ENCODE data around the gene PUSL1.

PUSL1 gene

DNA sequence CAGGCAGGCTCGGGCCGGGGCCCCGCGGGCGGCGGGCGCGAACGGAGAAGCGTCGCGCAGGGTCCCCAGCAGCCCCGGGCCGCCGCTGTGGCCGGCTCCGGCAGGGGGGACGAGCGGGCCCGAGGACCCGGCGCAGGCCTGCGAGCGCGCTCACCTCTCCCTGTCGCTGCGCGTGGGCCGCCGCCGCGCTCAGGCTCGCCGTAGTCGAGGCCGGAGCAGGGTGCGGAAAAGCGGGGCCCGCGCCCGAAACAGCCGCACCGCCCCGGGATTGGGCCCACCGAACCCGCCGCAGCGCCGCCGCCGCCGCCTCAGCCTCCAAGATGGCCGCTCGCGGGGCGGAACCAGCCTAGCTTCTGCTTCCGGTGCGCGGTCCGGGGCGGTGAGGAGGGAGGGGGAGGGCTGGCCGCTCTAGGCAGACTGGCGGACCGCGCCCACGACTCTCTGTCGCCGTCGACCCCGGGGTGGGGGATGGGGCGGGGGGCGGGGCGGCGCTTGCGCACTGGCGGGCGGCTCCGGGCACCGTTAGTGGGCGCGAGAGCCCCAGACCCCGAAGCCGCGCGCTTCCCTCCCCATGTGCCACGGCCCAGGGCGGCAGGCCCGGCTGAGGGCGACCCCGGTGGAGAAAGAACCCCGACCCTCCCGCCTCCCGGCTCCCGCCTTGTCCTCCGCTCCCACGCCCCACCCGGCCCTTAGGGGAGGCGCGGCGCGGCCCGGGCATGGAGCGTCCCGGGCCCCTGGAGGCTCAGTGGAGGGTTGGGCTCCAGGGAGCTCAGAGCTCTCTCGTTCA is 34.7 kb upstream of the PUSL1 start, which contains the start of gene UBE2J2 (continued):
- TF ChIP-seq ZNF132 (tag by site-specific recombination; IDR thresholded peaks at IDR 0.05; ENCODE audit: borderline replicate concordance), result no peak
- no peak for TF ChIP-seq ZNF521 (tag by site-specific recombination; IDR thresholded peaks at IDR 0.05)
- TF ChIP-seq ZNF777 (tag by site-specific recombination; IDR thresholded peaks at IDR 0.05; ENCODE audit: borderline replicate concordance), result no peak
- no peak for TF ChIP-seq REPIN1 (tag by site-specific recombination; IDR thresholded peaks at IDR 0.05; ENCODE audit: low read depth)
- TF ChIP-seq, protein P1, sequence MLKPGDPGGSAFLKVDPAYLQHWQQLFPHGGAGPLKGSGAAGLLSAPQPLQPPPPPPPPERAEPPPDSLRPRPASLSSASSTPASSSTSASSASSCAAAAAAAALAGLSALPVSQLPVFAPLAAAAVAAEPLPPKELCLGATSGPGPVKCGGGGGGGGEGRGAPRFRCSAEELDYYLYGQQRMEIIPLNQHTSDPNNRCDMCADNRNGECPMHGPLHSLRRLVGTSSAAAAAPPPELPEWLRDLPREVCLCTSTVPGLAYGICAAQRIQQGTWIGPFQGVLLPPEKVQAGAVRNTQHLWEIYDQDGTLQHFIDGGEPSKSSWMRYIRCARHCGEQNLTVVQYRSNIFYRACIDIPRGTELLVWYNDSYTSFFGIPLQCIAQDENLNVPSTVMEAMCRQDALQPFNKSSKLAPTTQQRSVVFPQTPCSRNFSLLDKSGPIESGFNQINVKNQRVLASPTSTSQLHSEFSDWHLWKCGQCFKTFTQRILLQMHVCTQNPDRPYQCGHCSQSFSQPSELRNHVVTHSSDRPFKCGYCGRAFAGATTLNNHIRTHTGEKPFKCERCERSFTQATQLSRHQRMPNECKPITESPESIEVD (tag by site-specific recombination; IDR thresholded peaks at IDR 0.05), result no peak
- no peak for TF ChIP-seq ZNF10 (tag by site-specific recombination; IDR thresholded peaks at IDR 0.05)
- TF ChIP-seq SETDB1 (IDR thresholded peaks at IDR 0.05; ENCODE audit: insufficient read length, low read length), result no peak
- TF ChIP-seq SCRT2 (tag by site-specific recombination; IDR thresholded peaks at IDR 0.05), result no peak
- TF ChIP-seq ZNF654 (tag by site-specific recombination; IDR thresholded peaks at IDR 0.05; ENCODE audit: low read depth), result no peak
- TF ChIP-seq ZNF785 (tag by site-specific recombination; IDR thresholded peaks at IDR 0.05), result no peak
- no peak for TF ChIP-seq ZNF155 (tag by site-specific recombination; IDR thresholded peaks at IDR 0.05)
- TF ChIP-seq, protein P2, sequence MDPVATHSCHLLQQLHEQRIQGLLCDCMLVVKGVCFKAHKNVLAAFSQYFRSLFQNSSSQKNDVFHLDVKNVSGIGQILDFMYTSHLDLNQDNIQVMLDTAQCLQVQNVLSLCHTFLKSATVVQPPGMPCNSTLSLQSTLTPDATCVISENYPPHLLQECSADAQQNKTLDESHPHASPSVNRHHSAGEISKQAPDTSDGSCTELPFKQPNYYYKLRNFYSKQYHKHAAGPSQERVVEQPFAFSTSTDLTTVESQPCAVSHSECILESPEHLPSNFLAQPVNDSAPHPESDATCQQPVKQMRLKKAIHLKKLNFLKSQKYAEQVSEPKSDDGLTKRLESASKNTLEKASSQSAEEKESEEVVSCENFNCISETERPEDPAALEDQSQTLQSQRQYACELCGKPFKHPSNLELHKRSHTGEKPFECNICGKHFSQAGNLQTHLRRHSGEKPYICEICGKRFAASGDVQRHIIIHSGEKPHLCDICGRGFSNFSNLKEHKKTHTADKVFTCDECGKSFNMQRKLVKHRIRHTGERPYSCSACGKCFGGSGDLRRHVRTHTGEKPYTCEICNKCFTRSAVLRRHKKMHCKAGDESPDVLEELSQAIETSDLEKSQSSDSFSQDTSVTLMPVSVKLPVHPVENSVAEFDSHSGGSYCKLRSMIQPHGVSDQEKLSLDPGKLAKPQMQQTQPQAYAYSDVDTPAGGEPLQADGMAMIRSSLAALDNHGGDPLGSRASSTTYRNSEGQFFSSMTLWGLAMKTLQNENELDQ (tag by site-specific recombination; IDR thresholded peaks at IDR 0.05; ENCODE audit: low read depth), result no peak
- no peak for TF ChIP-seq ZNF248 (tag by site-specific recombination; IDR thresholded peaks at IDR 0.05)
- TF ChIP-seq ZNF202 (tag by site-specific recombination; IDR thresholded peaks at IDR 0.05; ENCODE audit: borderline replicate concordance), result no peak
- TF ChIP-seq ZNF555 (tag by site-specific recombination; conservative IDR thresholded peaks at IDR 0.05), result no peak
- TF ChIP-seq MYNN (tag by site-specific recombination; IDR thresholded peaks at IDR 0.05; ENCODE audit: borderline replicate concordance), result no peak
- TF ChIP-seq ZFHX2 (tag by site-specific recombination; conservative IDR thresholded peaks at IDR 0.05), result peak; percentile 80
- no peak for TF ChIP-seq ZBTB17 (tag by site-specific recombination; IDR thresholded peaks at IDR 0.05)
- no peak for TF ChIP-seq ZNF174 (tag by site-specific recombination; IDR thresholded peaks at IDR 0.05)
- TF ChIP-seq TRIM28 (IDR thresholded peaks at IDR 0.05; ENCODE audit: borderline replicate concordance, low read length), result no peak
- no peak for TF ChIP-seq ZNF433 (tag by site-specific recombination; IDR thresholded peaks at IDR 0.05; ENCODE audit: low read depth)
- peak; percentile 62; the same call in 1 of the 2 replicates for TF ChIP-seq KLF9 (tag by site-specific recombination; IDR thresholded peaks at IDR 0.05; ENCODE audit: low read depth)
- TF ChIP-seq, protein P3, sequence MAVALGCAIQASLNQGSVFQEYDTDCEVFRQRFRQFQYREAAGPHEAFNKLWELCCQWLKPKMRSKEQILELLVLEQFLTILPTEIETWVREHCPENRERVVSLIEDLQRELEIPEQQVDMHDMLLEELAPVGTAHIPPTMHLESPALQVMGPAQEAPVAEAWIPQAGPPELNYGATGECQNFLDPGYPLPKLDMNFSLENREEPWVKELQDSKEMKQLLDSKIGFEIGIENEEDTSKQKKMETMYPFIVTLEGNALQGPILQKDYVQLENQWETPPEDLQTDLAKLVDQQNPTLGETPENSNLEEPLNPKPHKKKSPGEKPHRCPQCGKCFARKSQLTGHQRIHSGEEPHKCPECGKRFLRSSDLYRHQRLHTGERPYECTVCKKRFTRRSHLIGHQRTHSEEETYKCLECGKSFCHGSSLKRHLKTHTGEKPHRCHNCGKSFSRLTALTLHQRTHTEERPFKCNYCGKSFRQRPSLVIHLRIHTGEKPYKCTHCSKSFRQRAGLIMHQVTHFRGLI (tag by site-specific recombination; IDR thresholded peaks at IDR 0.05), result peak; percentile 81
- 0 out of 2 replicates have a peak, but pooled peaks have one; percentile 19 for TF ChIP-seq ZNF629 (tag by site-specific recombination; IDR thresholded peaks at IDR 0.05)
- TF ChIP-seq ZNF175 (tag by site-specific recombination; IDR thresholded peaks at IDR 0.05), result no peak
- TF ChIP-seq GFI1B (tag by site-specific recombination; IDR thresholded peaks at IDR 0.05), result no peak
- TF ChIP-seq ZNF621 (tag by site-specific recombination; IDR thresholded peaks at IDR 0.05), result no peak
- TF ChIP-seq, protein P4, sequence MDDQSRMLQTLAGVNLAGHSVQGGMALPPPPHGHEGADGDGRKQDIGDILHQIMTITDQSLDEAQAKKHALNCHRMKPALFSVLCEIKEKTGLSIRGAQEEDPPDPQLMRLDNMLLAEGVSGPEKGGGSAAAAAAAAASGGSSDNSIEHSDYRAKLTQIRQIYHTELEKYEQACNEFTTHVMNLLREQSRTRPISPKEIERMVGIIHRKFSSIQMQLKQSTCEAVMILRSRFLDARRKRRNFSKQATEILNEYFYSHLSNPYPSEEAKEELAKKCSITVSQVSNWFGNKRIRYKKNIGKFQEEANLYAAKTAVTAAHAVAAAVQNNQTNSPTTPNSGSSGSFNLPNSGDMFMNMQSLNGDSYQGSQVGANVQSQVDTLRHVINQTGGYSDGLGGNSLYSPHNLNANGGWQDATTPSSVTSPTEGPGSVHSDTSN (CRISPR knock-in tag; IDR thresholded peaks at IDR 0.05), result peak; percentile 44; the same call in 1 of the 2 replicates
- TF ChIP-seq, protein P5, sequence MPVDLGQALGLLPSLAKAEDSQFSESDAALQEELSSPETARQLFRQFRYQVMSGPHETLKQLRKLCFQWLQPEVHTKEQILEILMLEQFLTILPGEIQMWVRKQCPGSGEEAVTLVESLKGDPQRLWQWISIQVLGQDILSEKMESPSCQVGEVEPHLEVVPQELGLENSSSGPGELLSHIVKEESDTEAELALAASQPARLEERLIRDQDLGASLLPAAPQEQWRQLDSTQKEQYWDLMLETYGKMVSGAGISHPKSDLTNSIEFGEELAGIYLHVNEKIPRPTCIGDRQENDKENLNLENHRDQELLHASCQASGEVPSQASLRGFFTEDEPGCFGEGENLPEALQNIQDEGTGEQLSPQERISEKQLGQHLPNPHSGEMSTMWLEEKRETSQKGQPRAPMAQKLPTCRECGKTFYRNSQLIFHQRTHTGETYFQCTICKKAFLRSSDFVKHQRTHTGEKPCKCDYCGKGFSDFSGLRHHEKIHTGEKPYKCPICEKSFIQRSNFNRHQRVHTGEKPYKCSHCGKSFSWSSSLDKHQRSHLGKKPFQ (tag by site-specific recombination; IDR thresholded peaks at IDR 0.05), result no peak
- TF ChIP-seq ZNF362 (tag by site-specific recombination; IDR thresholded peaks at IDR 0.05), result no peak
- TF ChIP-seq ZNF837 (tag by site-specific recombination; IDR thresholded peaks at IDR 0.05), result no peak
- no peak for TF ChIP-seq ZNF658 (tag by site-specific recombination; IDR thresholded peaks at IDR 0.05)

Measured in HEK293 (cell line).